CD4-positive, alpha-beta memory T cell (primary cell): ENCODE data around the gene ESPN. TPM values are rescaled to one million over a fixed set of nuclear protein-coding genes. Genes with fewer than 3 reads are reported as not detected.

Experiments used
- CTCF ChIA-PET: fragments of 350-600 bp; sonication (Branson Sonifier 250); formaldehyde crosslinking; loops from one replicate; lab custom pipeline; 2021; ENCODE audit warnings: inconsistent platforms; ENCODE audit not compliant: partially characterized antibody; lab: Charles Lee
- POLR2A ChIA-PET: fragments of 350-600 bp; sonication (Branson Sonifier 250); formaldehyde crosslinking; loops from one replicate; lab custom pipeline; 2021; ENCODE audit not compliant: partially characterized antibody; lab: Charles Lee
- DNase-seq, 5 donors: peaks; one replicate each; pipeline versions ENCODE4 v3.0.0 to v3.0.0-alpha.2; 2020 to 2022; ENCODE audit warnings: mixed read lengths in 1 of 5
- H3K27ac ChIP-seq: one replicate; pipeline ENCODE4 v1.7.0; 2013; ENCODE audit warnings: low read depth, low read length
- H3K27me3 ChIP-seq: 2 replicates; pipeline ENCODE4 v1.7.0; 2013; ENCODE audit warnings: mild to moderate bottlenecking, low read length, moderate library complexity; ENCODE audit not compliant: insufficient read depth
- H3K36me3 ChIP-seq: 2 replicates; pipeline ENCODE4 v1.7.0; 2013; ENCODE audit warnings: mild to moderate bottlenecking, low read length, moderate library complexity; ENCODE audit not compliant: insufficient read depth
- H3K4me1 ChIP-seq: 2 replicates; pipeline ENCODE4 v1.7.0; 2013; ENCODE audit warnings: mild to moderate bottlenecking, low read length, moderate library complexity; ENCODE audit not compliant: insufficient read depth
- H3K4me3 ChIP-seq, 2 donors: one replicate each; pipeline ENCODE4 v1.7.0; 2013; ENCODE audit warnings: low read length in 2 of 2, mild to moderate bottlenecking in 1 of 2
- H3K9me3 ChIP-seq, 2 donors: one replicate each; pipeline ENCODE4 v1.7.0; 2013; ENCODE audit warnings: low read length in 2 of 2, control low read depth in 1 of 2; ENCODE audit not compliant: control insufficient read depth in 1 of 2
- H3K27ac Mint-ChIP-seq, 7 donors: one replicate each; pipeline ENCODE4 v1.8.0; 2020 to 2021; ENCODE audit warnings: mixed read lengths in 7 of 7, mild to moderate bottlenecking in 6 of 7, inconsistent platforms in 3 of 7, moderate library complexity in 3 of 7
- H3K27me3 Mint-ChIP-seq, 2 donors: one replicate each; pipeline ENCODE4 v1.8.0; 2020 to 2021; ENCODE audit warnings: mixed read lengths in 2 of 2
- H3K36me3 Mint-ChIP-seq, 2 donors: one replicate each; pipeline ENCODE4 v1.8.0; 2020 to 2021; ENCODE audit warnings: mixed read lengths in 2 of 2, inconsistent platforms in 1 of 2, mild to moderate bottlenecking in 1 of 2
- H3K4me1 Mint-ChIP-seq, 4 donors: one replicate each; pipeline ENCODE4 v1.8.0; 2020 to 2021; ENCODE audit warnings: mixed read lengths in 4 of 4, mild to moderate bottlenecking in 1 of 4
- H3K4me3 Mint-ChIP-seq, 8 donors: one replicate each; pipeline ENCODE4 v1.8.0; 2020 to 2021; ENCODE audit warnings: mixed read lengths in 8 of 8, mild to moderate bottlenecking in 7 of 8, moderate library complexity in 6 of 8, inconsistent platforms in 3 of 8
- H3K9me3 Mint-ChIP-seq, 8 donors: one replicate each; pipeline ENCODE4 v1.8.0; 2020 to 2021; ENCODE audit warnings: mixed read lengths in 8 of 8, mild to moderate bottlenecking in 5 of 8, inconsistent platforms in 3 of 8, moderate library complexity in 1 of 8
- intact Hi-C: fragments of 100-400 bp; cut with micrococcal nuclease; formaldehyde crosslinking; loops from one replicate; pipeline ENCODE4 v1.15.1; 2023
- polyA plus RNA-seq, 2 donors: library from polyadenylated mRNA; unstranded; fragments of 300-500 nt; fragmentation: Illumina TruSeq; gene quantifications; one replicate each; pipeline ENCODE4 v1.2.3, GENCODE V29; 2021
- total RNA-seq, 2 experiments: library from RNA; stranded (reverse); gene quantifications; one replicate each; pipeline ENCODE4 v1.2.3, GENCODE V29; 2021

ESPN gene
- total and polyA plus RNA-seq, 4 experiments from 2014 or later = 0.48 to 13.5 (median 6.3) TPM

- intact Hi-C loops = no loop called here
- DNase-seq = no peak
- Histone ChIP-seq H3K4me3 (no peak overlapping the region), H3K36me3 (no peaks in the 10 kb centered on the region), H3K27ac (no peak overlapping the region), H3K9me3 (no peaks in the 10 kb centered on the region), H3K27me3 (peaks cover 62% of the 10 kb centered on the region), H3K4me1 (peaks cover 23% of the 10 kb centered on the region)
- CTCF ChIA-PET = interaction anchor here (1.2 kb wide), 1 partner anchor 70 kb away, joined by 3 read pairs; no protein-coding TSS in a partner anchor
- no peaks in the 10 kb centered on the region for H3K36me3 Mint-ChIP-seq
- H3K27ac Mint-ChIP-seq = no peak overlapping the region
- POLR2A ChIA-PET = no interaction called here
- H3K27me3 Mint-ChIP-seq = peaks cover 50 to 55% of the 10 kb centered on the region in 2 donors
- peak overlapping the region in 3 of 8 donors; percentile 13 to 24 (median 21) for H3K4me3 Mint-ChIP-seq
- no peaks in the 10 kb centered on the region for H3K9me3 Mint-ChIP-seq
- peaks cover 3 to 20% (median 9%) of the 10 kb centered on the region in 4 donors for H3K4me1 Mint-ChIP-seq
Observed at GRCh38 chr1:6417961-6418667, 6.5 kb upstream of the ESPN start.

GRCh38 chr1:6418668-6419396 lies 5.7 kb upstream of the ESPN start:
- Histone ChIP-seq H3K27me3 (peaks cover 63% of the 10 kb centered on the region), H3K4me3 (no peak overlapping the region), H3K9me3 (no peaks in the 10 kb centered on the region), H3K4me1 (peaks cover 30% of the 10 kb centered on the region), H3K36me3 (no peaks in the 10 kb centered on the region), H3K27ac (no peak overlapping the region)
- peaks cover 52 to 53% of the 10 kb centered on the region in 2 donors for H3K27me3 Mint-ChIP-seq
- H3K4me1 Mint-ChIP-seq = peaks cover 3 to 27% (median 15%) of the 10 kb centered on the region in 4 donors
- peak overlapping the region in 4 of 8 donors; percentile 25 to 59 (median 50) for H3K4me3 Mint-ChIP-seq
- H3K27ac Mint-ChIP-seq = no peak overlapping the region
- intact Hi-C loops = no loop called here
- no peak for DNase-seq
- no peaks in the 10 kb centered on the region for H3K9me3 Mint-ChIP-seq
- H3K36me3 Mint-ChIP-seq = no peaks in the 10 kb centered on the region
- CTCF ChIA-PET = interaction anchor here (1.2 to 5.6 kb wide), 2 partner anchors 19 to 70 kb away, joined by 3 to 88 read pairs; no protein-coding TSS in a partner anchor
- POLR2A ChIA-PET = no interaction called here

DNA sequence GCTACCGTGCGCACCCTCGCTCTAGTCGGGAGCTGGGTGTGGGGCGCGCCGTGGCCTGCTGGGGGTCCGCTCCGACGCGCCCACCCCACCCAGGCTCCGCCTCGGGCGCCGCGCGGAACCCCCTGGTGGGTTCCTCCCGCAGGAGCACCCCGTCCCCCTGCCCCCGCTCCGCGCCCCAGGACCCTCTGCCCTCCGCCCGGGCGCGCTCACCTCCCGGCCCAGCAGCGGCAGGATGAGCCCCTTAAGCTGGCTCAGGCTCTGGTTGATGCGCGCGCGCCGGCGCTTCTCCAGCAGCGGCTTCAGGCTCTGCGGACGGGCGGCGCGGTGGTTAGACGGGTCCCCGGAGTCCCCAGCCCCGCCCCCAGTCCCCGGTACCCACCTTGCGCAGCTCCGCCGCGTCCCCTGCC lies 5.2 kb upstream of the ESPN start:
- Histone ChIP-seq H3K27ac (no peak overlapping the region), H3K27me3 (peaks cover 67% of the 10 kb centered on the region), H3K9me3 (no peaks in the 10 kb centered on the region), H3K36me3 (no peaks in the 10 kb centered on the region), H3K4me3 (no peak overlapping the region), H3K4me1 (peaks cover 33% of the 10 kb centered on the region)
- Mint-ChIP-seq H3K27me3 (peaks cover 53 to 56% of the 10 kb centered on the region in 2 donors), H3K9me3 (no peaks in the 10 kb centered on the region), H3K4me3 (peak overlapping the region in 2 of 8 donors; percentile 41 to 59), H3K4me1 (peaks cover 7 to 30% (median 18%) of the 10 kb centered on the region in 4 donors), H3K27ac (no peak overlapping the region), H3K36me3 (no peaks in the 10 kb centered on the region)
- ChIA-PET CTCF (interaction anchor here (1.2 to 5.6 kb wide), 2 partner anchors 18 to 71 kb away, joined by 3 to 88 read pairs; no protein-coding TSS in a partner anchor), POLR2A (interaction anchor here (0.7 to 1.4 kb wide), 2 partner anchors 19 to 41 kb away, joined by 3 to 4 read pairs; no protein-coding TSS in a partner anchor)
- no peak for DNase-seq
- intact Hi-C loops = no loop called here

- ChIA-PET CTCF (interaction anchor here (1.0 to 5.6 kb wide), 4 partner anchors 18 to 71 kb away, joined by 3 to 88 read pairs (median 19); partner anchors contain the start of gene PLEKHG5), POLR2A (interaction anchor here (0.7 to 1.4 kb wide), 2 partner anchors 18 to 40 kb away, joined by 3 to 4 read pairs; no protein-coding TSS in a partner anchor)
- H3K27me3 ChIP-seq = peaks cover 62% of the 10 kb centered on the region
- peaks cover 30% of the 10 kb centered on the region for H3K4me1 ChIP-seq
- no peak for DNase-seq
- no peak within 1 kb of the TSS for H3K27ac ChIP-seq
- H3K36me3 Mint-ChIP-seq = no peaks in the 10 kb centered on the region
- no peaks in the 10 kb centered on the region for H3K9me3 Mint-ChIP-seq
- peaks cover 7 to 28% (median 15%) of the 10 kb centered on the region in 4 donors for H3K4me1 Mint-ChIP-seq
- intact Hi-C loops = no loop called here
- no peaks in the 10 kb centered on the region for H3K9me3 ChIP-seq
- H3K36me3 ChIP-seq = no peaks in the 10 kb centered on the region
- no peak within 1 kb of the TSS for H3K4me3 ChIP-seq
- no peak within 1 kb of the TSS for H3K27ac Mint-ChIP-seq
- H3K27me3 Mint-ChIP-seq = peaks cover 49 to 50% of the 10 kb centered on the region in 2 donors
- peak within 1 kb of the TSS in 7 of 8 donors; percentile 20 to 72 (median 41) for H3K4me3 Mint-ChIP-seq
Observed at GRCh38 chr1:6419804-6420453, 4.6 kb upstream of the ESPN start, which contains the start of gene HES2. HES2 (minus strand) TSS chr1:6419919; CDS start chr1:6419820, 99 bp downstream.

- no peaks in the 10 kb centered on the region for H3K9me3 ChIP-seq
- H3K27me3 ChIP-seq = peaks cover 61% of the 10 kb centered on the region
- intact Hi-C loops = no loop called here
- ChIA-PET POLR2A (interaction anchor here (0.7 to 1.4 kb wide), 3 partner anchors 18 to 72 kb away, joined by 3 to 4 read pairs (median 3); no protein-coding TSS in a partner anchor), CTCF (interaction anchor here (1.0 to 5.6 kb wide), 8 partner anchors 8 to 72 kb away, joined by 3 to 88 read pairs (median 6); partner anchors contain the start of gene PLEKHG5)
- H3K36me3 ChIP-seq = no peaks in the 10 kb centered on the region
- no peak overlapping the region for H3K4me3 ChIP-seq
- H3K27ac Mint-ChIP-seq = no peak overlapping the region
- DNase-seq = no peak
- no peaks in the 10 kb centered on the region for H3K36me3 Mint-ChIP-seq
- peak overlapping the region in 4 of 8 donors; percentile 27 to 72 (median 44) for H3K4me3 Mint-ChIP-seq
- H3K27me3 Mint-ChIP-seq = peaks cover 42 to 45% of the 10 kb centered on the region in 2 donors
- H3K4me1 Mint-ChIP-seq = peaks cover 7 to 28% (median 17%) of the 10 kb centered on the region in 4 donors
- no peaks in the 10 kb centered on the region for H3K9me3 Mint-ChIP-seq
- H3K27ac ChIP-seq = no peak overlapping the region
- H3K4me1 ChIP-seq = peaks cover 36% of the 10 kb centered on the region
Observed at GRCh38 chr1:6420454-6421042, 4.0 kb upstream of the ESPN start.

- CTCF ChIA-PET = interaction anchor here (0.8 to 5.6 kb wide), 11 partner anchors 9 to 225 kb away, joined by 3 to 88 read pairs (median 4); partner anchors contain the start of gene PLEKHG5
- POLR2A ChIA-PET = interaction anchor here (0.8 to 2.8 kb wide), 3 partner anchors 39 to 181 kb away, joined by 3 to 16 read pairs (median 3); no protein-coding TSS in a partner anchor
- Mint-ChIP-seq H3K9me3 (no peaks in the 10 kb centered on the region), H3K27ac (peak overlapping the region in 1 of 7 donors; percentile 21), H3K4me3 (peak overlapping the region in 1 of 8 donors; percentile 72), H3K36me3 (no peaks in the 10 kb centered on the region), H3K27me3 (peaks cover 35 to 38% of the 10 kb centered on the region in 2 donors), H3K4me1 (peaks cover 6 to 31% (median 19%) of the 10 kb centered on the region in 4 donors)
- intact Hi-C loops = no loop called here
- H3K27ac ChIP-seq = no peak overlapping the region
- H3K4me3 ChIP-seq = no peak overlapping the region
- H3K27me3 ChIP-seq = peaks cover 58% of the 10 kb centered on the region
- H3K9me3 ChIP-seq = no peaks in the 10 kb centered on the region
- no peak for DNase-seq
- peaks cover 36% of the 10 kb centered on the region for H3K4me1 ChIP-seq
- no peaks in the 10 kb centered on the region for H3K36me3 ChIP-seq
Observed at GRCh38 chr1:6421266-6421665, 3.3 kb upstream of the ESPN start.
